Spleen (tissue), 7 donors: ENCODE results near the gene FAM193A.

Experiments used
- POLR2A ChIP-seq, 3 donors: fragments of 450-650 bp; IDR thresholded peaks; one replicate each; pipeline ENCODE4 v1.5.1; 2017; ENCODE audit warnings: antibody characterized with exemption in 3 of 3, mild to moderate bottlenecking in 1 of 3
- POLR2AphosphoS5 ChIP-seq, 3 donors: sonication (generic); formaldehyde crosslinking; IDR thresholded peaks; one replicate each; pipeline ENCODE4 v1.5.1; 2017; ENCODE audit warnings: antibody characterized with exemption in 3 of 3
- TF ChIP-seq, protein P1 (sequence below), 11 experiments: fragments of 200-600 bp in 7 of 11; fragments of 450-650 bp in 4 of 11; sonication (generic) in 4 of 11; IDR thresholded peaks in 8 of 11; conservative IDR thresholded peaks in 3 of 11; 1 replicate in 7 of 11; 2 replicates in 4 of 11; pipeline versions ENCODE4 v1.4.0 to v1.8.0; 2016 to 2021; ENCODE audit warnings: antibody characterized with exemption in 11 of 11, inconsistent platforms in 4 of 11, mild to moderate bottlenecking in 1 of 11
- donor health status: DM: no; HTN: no; CAD: no; lungs with moderate emphysema.
- donor health status: DM: no; HTN: no; CAD: no.
- donor health status: DM: no; HTN: no; CAD: no.

DNA sequence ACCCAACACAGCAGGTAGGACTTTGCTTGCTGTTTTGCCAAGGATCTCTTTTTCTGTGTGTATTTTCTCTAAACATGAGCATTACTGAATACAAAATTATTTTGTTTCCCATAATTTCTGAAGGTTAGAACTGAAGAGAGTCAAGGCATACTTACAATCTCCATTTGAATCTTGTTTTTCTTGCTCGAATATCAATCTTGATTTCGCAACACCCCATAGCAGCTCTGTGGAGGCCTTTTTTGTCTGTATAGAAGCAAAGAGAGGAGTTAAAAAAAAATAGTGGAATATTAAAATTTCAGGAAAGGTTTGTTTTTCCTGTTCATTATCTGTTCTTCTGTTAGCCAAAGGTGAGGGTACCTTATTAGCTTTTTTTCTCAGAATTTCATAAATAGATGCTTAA lies 126.8 kb downstream of the FAM193A start:
- TF ChIP-seq, protein P1, sequence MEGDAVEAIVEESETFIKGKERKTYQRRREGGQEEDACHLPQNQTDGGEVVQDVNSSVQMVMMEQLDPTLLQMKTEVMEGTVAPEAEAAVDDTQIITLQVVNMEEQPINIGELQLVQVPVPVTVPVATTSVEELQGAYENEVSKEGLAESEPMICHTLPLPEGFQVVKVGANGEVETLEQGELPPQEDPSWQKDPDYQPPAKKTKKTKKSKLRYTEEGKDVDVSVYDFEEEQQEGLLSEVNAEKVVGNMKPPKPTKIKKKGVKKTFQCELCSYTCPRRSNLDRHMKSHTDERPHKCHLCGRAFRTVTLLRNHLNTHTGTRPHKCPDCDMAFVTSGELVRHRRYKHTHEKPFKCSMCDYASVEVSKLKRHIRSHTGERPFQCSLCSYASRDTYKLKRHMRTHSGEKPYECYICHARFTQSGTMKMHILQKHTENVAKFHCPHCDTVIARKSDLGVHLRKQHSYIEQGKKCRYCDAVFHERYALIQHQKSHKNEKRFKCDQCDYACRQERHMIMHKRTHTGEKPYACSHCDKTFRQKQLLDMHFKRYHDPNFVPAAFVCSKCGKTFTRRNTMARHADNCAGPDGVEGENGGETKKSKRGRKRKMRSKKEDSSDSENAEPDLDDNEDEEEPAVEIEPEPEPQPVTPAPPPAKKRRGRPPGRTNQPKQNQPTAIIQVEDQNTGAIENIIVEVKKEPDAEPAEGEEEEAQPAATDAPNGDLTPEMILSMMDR (IDR thresholded peaks at IDR 0.05 in 8 of 11, conservative IDR thresholded peaks at IDR 0.05 in 3 of 11): no peak
- TF ChIP-seq POLR2AphosphoS5 (IDR thresholded peaks at IDR 0.05): no peak
- TF ChIP-seq POLR2A (IDR thresholded peaks at IDR 0.05): no peak
